GM12878 (cell line): Measurements from ENCODE around the gene DRAXIN. TPM values are rescaled to one million over a fixed set of nuclear protein-coding genes. Genes with fewer than 3 reads are reported as not detected.

Experiments used
- ATAC-seq: fragments of 200-7000 bp; cut with Tn5 transposase; 3 replicates; pipeline ENCODE4 v1.9.1; 2020; ENCODE audit warnings: mild to moderate bottlenecking, moderate library complexity
- BruUV-seq: library from RNA; stranded (reverse); fragments of 400-500 nt; replicated peaks from 2 replicates; lab custom pipeline; 2021; lab: Mats Ljungman, UMichigan
- CTCF ChIA-PET: fragments of 300-600 bp; sonication (Branson Sonifier 250); formaldehyde crosslinking; extraction: SDS; loops from one replicate; lab custom pipeline; 2021; ENCODE audit warnings: inconsistent platforms; lab: Yijun Ruan, JAX
- POLR2A ChIA-PET: fragments of 350-600 bp; formaldehyde crosslinking; extraction: SDS; loops from one replicate; lab custom pipeline; 2021; ENCODE audit warnings: inconsistent platforms; lab: Charles Lee
- RAD21 ChIA-PET: fragments of 300-600 bp; sonication (Branson Sonifier 250); formaldehyde crosslinking; loops from one replicate; lab custom pipeline; 2023; ENCODE audit warnings: antibody characterized with exemption; ENCODE audit not compliant: unreplicated experiment; lab: Charles Lee
- SMC1A ChIA-PET: fragments of 300-600 bp; sonication (Branson Sonifier 250); formaldehyde crosslinking; loops from one replicate; lab custom pipeline; 2023; ENCODE audit not compliant: unreplicated experiment, uncharacterized antibody; lab: Charles Lee
- DNase-seq: peaks from one replicate; pipeline ENCODE4 v3.0.0-alpha.2; 2011; ENCODE audit warnings: low read depth, low spot score
- FAIRE-seq: peaks from 3 replicates; lab custom pipeline; 2011; peaks lifted over from hg19 to GRCh38; lab: Jason Lieb, UNC
- H2AFZ ChIP-seq: 2 replicates; pipeline ENCODE4 v1.6.0; 2011; ENCODE audit warnings: low read depth, low read length, control low read depth; ENCODE audit not compliant: control insufficient read depth
- H3K27ac ChIP-seq: 2 replicates; pipeline ENCODE4 v1.5.1; 2011; ENCODE audit warnings: control low read depth; ENCODE audit not compliant: control insufficient read depth, insufficient read depth
- H3K27me3 ChIP-seq, 2 experiments: replicated peaks in 1 of 2; 2 replicates each; pipeline versions ENCODE4 v1.6.0 to v1.6.1; 2011; ENCODE audit warnings: low read length in 1 of 2; ENCODE audit not compliant: control insufficient read depth in 2 of 2, insufficient read depth in 2 of 2
- H3K36me3 ChIP-seq, 2 experiments: 2 replicates each; pipeline ENCODE4 v1.5.1; 2011; ENCODE audit warnings: low read length in 1 of 2; ENCODE audit not compliant: control insufficient read depth in 2 of 2, insufficient read depth in 2 of 2
- H3K4me1 ChIP-seq: 2 replicates; pipeline ENCODE4 v1.6.1; 2011; ENCODE audit warnings: mild to moderate bottlenecking, low read length, moderate library complexity, mixed read lengths; ENCODE audit not compliant: control insufficient read depth, insufficient read depth
- H3K4me2 ChIP-seq: 2 replicates; pipeline ENCODE4 v1.6.0; 2011; ENCODE audit warnings: control low read depth; ENCODE audit not compliant: control insufficient read depth, insufficient read depth
- H3K4me3 ChIP-seq: fragments of 200-600 bp; sonication (generic); 2 replicates; pipeline ENCODE4 v1.5.1; 2016
- H3K79me2 ChIP-seq: 2 replicates; pipeline ENCODE4 v1.6.0; 2011; ENCODE audit warnings: low read length; ENCODE audit not compliant: control insufficient read depth, insufficient read depth
- H3K9ac ChIP-seq: 2 replicates; pipeline ENCODE4 v1.8.0; 2011; ENCODE audit warnings: low read length, control low read depth, mixed read lengths; ENCODE audit not compliant: control insufficient read depth, insufficient read depth
- H3K9me3 ChIP-seq: replicated peaks from 3 replicates; pipeline ENCODE4 v1.5.1; 2011; ENCODE audit warnings: mild to moderate bottlenecking, low read length; ENCODE audit not compliant: control insufficient read depth, insufficient read depth
- H4K20me1 ChIP-seq: 2 replicates; pipeline ENCODE4 v1.6.0; 2011; ENCODE audit not compliant: control insufficient read depth, insufficient read depth
- BHLHE40 ChIP-seq, 2 experiments: fragments of 450-650 bp in 1 of 2; IDR thresholded peaks; 2 replicates each; pipeline ENCODE4 v1.6.1; 2011 to 2017; ENCODE audit warnings: low read depth in 2 of 2, borderline replicate concordance in 1 of 2, improper control_type of control experiment in 1 of 2, low read length in 1 of 2, mild to moderate bottlenecking in 1 of 2
- CEBPB ChIP-seq, 2 experiments: fragments of 150-350 bp in 1 of 2; IDR thresholded peaks; 2 replicates each; pipeline ENCODE4 v1.6.1; 2012 to 2014; ENCODE audit warnings: low read depth in 2 of 2, low read length in 2 of 2, borderline replicate concordance in 1 of 2, inconsistent platforms in 1 of 2
- ESRRA ChIP-seq: IDR thresholded peaks from 2 replicates; pipeline ENCODE4 v1.6.1; 2012; ENCODE audit warnings: mild to moderate bottlenecking, low read length, improper control_type of control experiment
- PAX5 ChIP-seq: IDR thresholded peaks from 2 replicates; pipeline ENCODE4 v1.6.1; 2011; ENCODE audit warnings: low read depth, low read length, borderline replicate concordance
- POLR2AphosphoS2 ChIP-seq: IDR thresholded peaks from 2 replicates; pipeline ENCODE4 v1.6.1; 2011; ENCODE audit warnings: low read depth, mild to moderate bottlenecking, low read length, improper control_type of control experiment, moderate library complexity
- SPI1 ChIP-seq: IDR thresholded peaks from 2 replicates; pipeline ENCODE4 v1.6.1; 2011; ENCODE audit warnings: low read depth, mild to moderate bottlenecking, low read length, moderate library complexity, borderline replicate concordance; ENCODE audit not compliant: insufficient read depth
- WGBS: methylation state at CpG from one replicate; pipeline ENCODE4 v1.1.6; 2016; ENCODE audit warnings: low lambda C conversion rate; ENCODE audit not compliant: insufficient replicate concordance, insufficient coverage; ENCODE audit errors: missing lambda C conversion rate; 5-methylcytosine and 5-hydroxymethylcytosine counted together
- in situ Hi-C: fragments of 300-500 bp; cut with MboI; formaldehyde crosslinking; loops from 9 replicates; pipeline ENCODE4 v1.14.3; 2018; ENCODE audit warnings: mixed read lengths
- intact Hi-C: fragments of 100-400 bp; cut with micrococcal nuclease; formaldehyde crosslinking; loops from one replicate; pipeline ENCODE4 v1.14.2; 2022; ENCODE audit not compliant: unreplicated experiment
- polyA plus RNA-seq, 11 experiments: library from polyadenylated mRNA; depleted of rRNA in 4 of 11; unstranded in 6 of 11; stranded (reverse) in 5 of 11; fragments of >200 nt; fragmentation: Nextera tagmentation in 4 of 11; fragmentation: Illumina TruSeq in 1 of 11; extraction: Ambion mirVana in 4 of 11; extraction: Trizol in 1 of 11; gene quantifications; 1 replicate in 1 of 11; 2 replicates in 10 of 11; pipeline versions ENCODE4 v1.2.1 to v1.2.3, GENCODE V29; 2011 to 2016; ENCODE audit warnings: inconsistent platforms in 2 of 11, missing spikeins in 2 of 11, low read depth in 1 of 11
- total RNA-seq, 4 experiments: library from RNA; depleted of rRNA in 3 of 4; stranded (reverse); fragments of >200 nt in 3 of 4; fragmentation: Illumina TruSeq in 1 of 4; extraction: Trizol in 1 of 4; gene quantifications; 2 replicates each; pipeline versions ENCODE4 v1.2.1 to v1.2.3, GENCODE V29; 2013 to 2021

The DRAXIN gene
- total and polyA plus RNA-seq, 10 of the 15 experiments (the other 5 are each of a cell fraction or from before 2014, with no cell fraction given): 0.01 to 0.05 (median 0.03) TPM; not detected in 3

DNA sequence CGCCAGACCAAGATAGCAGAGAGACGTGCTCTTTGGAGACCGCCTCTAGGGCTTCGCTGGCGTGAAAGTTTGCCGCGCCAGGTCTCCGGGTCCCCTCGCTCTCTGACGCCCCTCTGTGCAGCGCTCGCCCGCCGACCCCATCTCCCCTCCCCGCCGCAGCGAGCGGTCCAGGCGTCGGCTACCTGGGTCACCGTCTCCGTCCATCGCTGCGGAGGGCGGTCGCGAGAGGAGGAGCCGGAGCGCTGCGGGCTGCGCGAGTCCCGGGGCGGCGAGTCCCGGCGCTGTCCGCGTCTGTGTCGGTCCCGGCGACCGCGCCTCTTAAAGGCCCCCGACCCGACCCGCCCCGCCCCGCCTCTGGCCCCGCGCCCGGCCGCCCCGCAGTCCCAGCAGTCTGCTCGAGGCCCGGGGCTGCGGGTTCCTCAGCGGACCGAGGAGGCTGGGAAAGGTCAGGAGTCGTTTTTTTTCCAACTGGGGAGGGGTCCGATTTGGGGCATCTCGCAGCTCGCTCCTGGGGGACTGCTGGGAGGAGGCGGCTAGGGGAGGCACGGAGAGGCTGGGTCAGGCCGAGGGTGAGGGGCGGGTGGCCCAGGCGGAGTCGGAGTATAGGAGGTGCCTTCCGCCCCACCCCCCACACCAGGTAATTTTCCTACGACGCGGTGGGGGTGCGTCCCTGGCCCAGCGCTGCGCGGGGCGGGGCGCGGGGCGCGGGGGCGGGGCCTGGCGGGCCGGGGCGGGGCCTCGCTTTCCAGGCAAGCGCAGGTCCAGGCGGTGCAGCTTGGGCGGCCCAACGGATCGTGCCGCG, 37.2 kb upstream of the DRAXIN start, which contains the start of the genes FBXO2 and FBXO44 (continued):
- TF ChIP-seq POLR2AphosphoS2 (no peak), SPI1 (no peak), PAX5 (no peak), BHLHE40 (IDR thresholded peaks at IDR 0.05; ENCODE audit: borderline replicate concordance in 1 of 2, low read depth in 2 of 2, low read length in 1 of 2) (no peak), ESRRA (no peak)

GRCh38 chr1:11654939-11655808, 36.3 kb upstream of the DRAXIN start:
- TF ChIP-seq BHLHE40 (IDR thresholded peaks at IDR 0.05; ENCODE audit: borderline replicate concordance in 1 of 2, low read depth in 2 of 2, low read length in 1 of 2): peak in 1 of 2 experiments; percentile 13; a peak in 1 of 4 replicates
- TF ChIP-seq CEBPB (IDR thresholded peaks at IDR 0.05; ENCODE audit: borderline replicate concordance in 1 of 2, low read depth in 2 of 2, low read length in 2 of 2): no peak
- in situ Hi-C loops (loop anchor here (5.0 kb wide), 1 partner anchor 62 kb away; no protein-coding TSS in a partner anchor), intact Hi-C loops (no loop called here)
- Histone ChIP-seq H3K9ac (peak overlapping the region; percentile 60), H2AFZ (peak overlapping the region; percentile 44), H3K4me1 (peaks cover 5% of the 10 kb centered on the region), H3K27me3 (no peaks in the 10 kb centered on the region; a peak in 2 of 4 replicates), H3K27ac (no peak overlapping the region), H3K9me3 (no peaks in the 10 kb centered on the region), H3K79me2 (no peaks in the 10 kb centered on the region), H3K36me3 (peaks cover 0 to 5% of the 10 kb centered on the region in 2 experiments; a peak in 1 of 4 replicates), H4K20me1 (no peaks in the 10 kb centered on the region), H3K4me3 (peak overlapping the region; percentile 80), H3K4me2 (peak overlapping the region; percentile 84)
- WGBS: 12% methylated on average over 22 of the region's 45 CpGs
- ATAC-seq: peak; percentile 35
- FAIRE-seq: no peak
- no peak for DNase-seq
- ChIA-PET POLR2A (interaction anchor here (0.7 to 1.2 kb wide), 4 partner anchors 9 to 81 kb away, joined by 3 to 5 read pairs (median 4); partner anchors contain the start of genes AGTRAP, FBXO6 and MAD2L2), CTCF (interaction anchor here (1.1 to 2.5 kb wide), 5 partner anchors 10 to 80 kb away, joined by 3 to 10 read pairs (median 5); no protein-coding TSS in a partner anchor), RAD21 (interaction anchor here (0.6 to 2.0 kb wide), 4 partner anchors 9 to 617 kb away, joined by 3 to 9 read pairs (median 6); partner anchors contain the start of gene FBXO6), SMC1A (interaction anchor here (1.0 to 1.2 kb wide), 2 partner anchors 55 to 64 kb away, joined by 4 to 6 read pairs; no protein-coding TSS in a partner anchor)
- no TSS peak for BruUV-seq
